HT1080 (cell line): ENCODE results near the gene RAPGEF3. TPM values are rescaled to one million over a fixed set of nuclear protein-coding genes. Genes with fewer than 3 reads are reported as not detected.
A peak's percentile ranks its signal among the peaks of the same experiment; 100 is the strongest.

Experiments
- DNase-seq: peaks from one replicate; pipeline ENCODE4 v3.0.0-alpha.2; 2015; ENCODE audit warnings: low read depth
- total RNA-seq: library from RNA; depleted of rRNA; stranded (reverse); fragments of >200 nt; shearing (Covaris generic); gene quantifications from 2 replicates; pipeline ENCODE4 v1.2.3, GENCODE V29; 2014

RAPGEF3 gene
- total RNA-seq, 1 experiment from 2014 or later = 3.7 TPM

DNA sequence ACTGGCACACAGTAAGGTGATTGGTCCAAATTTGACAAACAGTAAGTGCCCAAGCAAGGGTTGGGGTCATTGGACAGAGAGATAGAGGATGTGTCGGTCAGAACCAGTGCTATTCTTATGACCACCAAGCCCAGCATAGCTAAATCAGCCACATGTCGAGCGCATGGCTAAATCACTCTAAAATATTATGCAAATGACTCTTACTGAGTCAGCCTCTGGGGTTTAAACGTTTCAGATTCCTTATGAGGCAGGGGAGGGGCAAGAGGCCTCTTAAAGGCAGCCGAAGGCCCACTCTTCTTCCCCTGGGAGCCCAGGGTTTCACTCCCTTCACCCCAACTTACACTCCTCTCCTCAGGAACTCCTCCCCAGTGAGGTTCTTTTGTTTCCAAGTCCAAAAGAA is 32.8 kb downstream of the RAPGEF3 start:
- peak; percentile 17 for DNase-seq

DNA sequence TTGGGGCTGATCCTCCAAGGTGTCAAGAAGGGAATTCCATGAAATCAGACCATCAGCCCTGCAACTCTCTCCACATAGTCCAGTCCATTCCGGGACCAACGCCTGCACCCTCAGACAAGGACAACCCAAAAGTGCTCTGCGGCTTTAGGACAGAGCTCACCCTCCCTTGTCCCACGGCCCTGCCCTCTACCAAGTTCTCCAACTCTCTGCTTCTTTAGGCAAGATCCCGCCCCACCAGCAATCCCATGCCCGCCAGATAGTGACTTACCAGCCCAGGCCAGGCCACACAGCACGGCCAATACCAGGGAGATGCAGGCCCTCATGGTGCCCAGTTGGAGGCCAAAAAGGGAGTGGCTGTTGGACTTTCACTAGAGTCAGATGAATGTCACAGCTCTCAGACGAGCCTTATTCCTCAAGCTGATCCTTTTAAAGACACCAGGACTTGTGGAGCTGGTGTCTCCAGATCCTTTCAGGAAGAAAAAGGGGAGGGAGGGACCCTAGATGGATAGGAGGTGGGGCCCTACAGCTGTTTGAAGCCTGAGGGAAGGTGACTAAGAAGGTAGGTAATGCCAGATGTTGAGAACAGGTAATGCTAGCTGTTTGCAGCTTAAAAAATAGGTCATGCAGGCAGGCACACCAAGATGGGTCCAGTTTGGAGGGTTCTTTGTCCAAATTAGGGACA is 33.4 kb downstream of the RAPGEF3 start, which contains the start of gene ENDOU:
ENDOU (minus strand) TSS at position 400 of the 682 bp plus-strand sequence; CDS start at position 323, 77 bp downstream.
- DNase-seq = no peak

DNA sequence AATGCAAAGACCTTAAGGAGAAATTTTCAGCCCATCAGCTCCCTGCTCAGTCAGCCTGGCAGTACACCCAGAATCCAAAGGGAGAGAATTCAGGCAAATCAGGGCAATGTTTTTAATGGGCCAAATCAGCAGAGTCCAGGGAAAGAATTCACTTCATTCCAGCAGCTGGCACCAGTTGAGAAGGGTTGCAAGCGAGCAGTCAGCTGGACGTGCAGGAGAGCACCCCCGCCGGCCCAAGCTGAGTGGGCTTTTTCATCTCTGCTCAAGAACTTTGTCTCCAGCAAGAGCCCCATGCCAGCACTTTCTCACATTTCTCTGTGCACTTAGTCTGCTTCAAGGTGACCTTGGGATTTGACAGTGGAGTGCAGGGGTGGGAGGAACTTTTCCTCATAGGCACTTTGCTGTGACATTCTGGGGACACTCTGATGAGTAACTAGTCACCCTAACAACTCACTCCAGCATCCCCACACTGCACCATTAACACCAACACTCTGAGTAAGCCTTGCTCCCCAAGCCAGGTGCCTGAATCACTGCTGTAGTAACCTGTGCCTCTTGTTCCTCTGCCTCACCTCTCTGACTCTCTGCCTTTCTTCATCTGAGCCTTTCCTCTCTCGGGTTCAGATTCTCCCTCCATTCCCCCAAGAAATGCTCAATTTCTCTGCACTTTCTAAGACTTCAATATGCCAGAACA is 35.6 kb downstream of the RAPGEF3 start:
- no peak for DNase-seq

DNA sequence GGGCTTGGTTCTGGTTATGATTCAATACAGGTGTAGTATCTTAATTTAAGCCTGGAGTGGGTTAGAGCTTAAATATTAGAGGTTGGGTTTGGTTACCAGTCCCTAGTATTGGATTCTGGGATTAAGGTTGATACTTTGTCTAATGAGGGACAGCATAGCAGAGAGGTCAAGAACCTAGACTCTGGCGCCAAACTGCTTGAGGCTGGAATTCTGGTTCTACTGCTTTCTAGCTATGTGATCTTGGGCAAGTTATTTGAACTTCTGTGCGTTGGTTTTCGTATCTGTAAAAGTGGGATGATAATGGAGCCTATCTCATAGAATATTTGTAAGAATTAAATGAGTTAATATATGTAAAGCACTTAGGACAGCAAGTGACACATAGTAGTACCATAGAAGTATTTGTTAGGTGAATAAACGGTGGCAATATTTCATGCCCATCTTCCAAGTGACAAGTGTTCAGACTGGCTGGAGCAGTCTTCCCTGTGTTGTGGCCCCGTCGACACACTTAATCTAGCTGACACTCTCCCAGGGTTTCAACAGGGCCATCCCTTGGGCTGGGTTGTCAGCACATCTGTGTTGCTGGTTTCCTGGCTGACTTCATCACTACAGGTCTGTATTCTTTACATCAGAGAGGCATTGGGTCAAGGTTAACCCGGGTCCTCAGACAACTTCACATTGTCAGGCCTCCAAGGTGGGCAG is 36.4 kb downstream of the RAPGEF3 start:
- no peak for DNase-seq

DNA sequence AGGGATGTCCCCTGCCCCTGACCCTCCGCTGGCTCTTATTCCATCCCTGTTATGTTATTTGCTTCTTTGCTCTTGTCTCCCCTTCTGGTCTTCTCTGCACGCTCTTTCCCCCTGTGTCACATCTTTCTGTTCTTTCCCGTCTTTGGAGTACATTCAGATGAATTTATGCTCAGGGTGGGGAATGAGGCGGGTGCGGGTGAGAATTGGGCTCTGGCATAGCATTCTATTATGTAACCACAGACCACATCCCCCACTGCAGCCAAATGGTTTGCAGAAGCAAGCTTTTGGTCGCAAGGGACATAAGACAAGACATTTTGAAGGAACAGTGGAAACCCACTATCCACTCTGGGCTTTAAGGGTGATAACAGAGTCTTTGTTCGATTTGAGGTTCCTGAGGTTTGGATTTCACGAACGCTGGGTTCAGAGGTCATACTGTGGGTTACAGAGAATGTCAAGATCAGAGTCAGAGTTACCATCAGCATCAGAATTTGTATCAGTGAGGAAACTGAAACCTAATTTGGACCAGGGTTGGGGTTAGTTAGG is 37.2 kb downstream of the RAPGEF3 start:
- DNase-seq = no peak

DNA sequence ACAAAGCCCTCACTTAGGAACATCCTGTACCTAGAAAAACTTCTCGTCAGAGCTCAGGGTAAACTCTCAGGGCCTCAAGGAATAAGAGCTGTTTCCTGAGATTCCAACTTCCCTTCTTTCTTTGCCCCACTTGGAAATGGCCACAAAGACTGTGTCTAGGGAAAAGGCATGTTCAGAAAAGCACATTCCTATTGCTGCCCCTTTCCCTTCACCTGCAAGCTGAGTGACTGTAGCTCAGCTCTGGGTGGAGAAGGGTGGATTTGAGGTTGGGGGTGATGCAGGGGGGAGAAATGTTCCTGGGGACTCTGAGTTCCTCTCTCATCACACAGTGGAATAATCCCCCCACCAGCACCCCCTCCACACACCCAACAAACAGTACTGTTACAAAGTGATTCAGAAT is 40.1 kb downstream of the RAPGEF3 start:
- DNase-seq = no peak

DNA sequence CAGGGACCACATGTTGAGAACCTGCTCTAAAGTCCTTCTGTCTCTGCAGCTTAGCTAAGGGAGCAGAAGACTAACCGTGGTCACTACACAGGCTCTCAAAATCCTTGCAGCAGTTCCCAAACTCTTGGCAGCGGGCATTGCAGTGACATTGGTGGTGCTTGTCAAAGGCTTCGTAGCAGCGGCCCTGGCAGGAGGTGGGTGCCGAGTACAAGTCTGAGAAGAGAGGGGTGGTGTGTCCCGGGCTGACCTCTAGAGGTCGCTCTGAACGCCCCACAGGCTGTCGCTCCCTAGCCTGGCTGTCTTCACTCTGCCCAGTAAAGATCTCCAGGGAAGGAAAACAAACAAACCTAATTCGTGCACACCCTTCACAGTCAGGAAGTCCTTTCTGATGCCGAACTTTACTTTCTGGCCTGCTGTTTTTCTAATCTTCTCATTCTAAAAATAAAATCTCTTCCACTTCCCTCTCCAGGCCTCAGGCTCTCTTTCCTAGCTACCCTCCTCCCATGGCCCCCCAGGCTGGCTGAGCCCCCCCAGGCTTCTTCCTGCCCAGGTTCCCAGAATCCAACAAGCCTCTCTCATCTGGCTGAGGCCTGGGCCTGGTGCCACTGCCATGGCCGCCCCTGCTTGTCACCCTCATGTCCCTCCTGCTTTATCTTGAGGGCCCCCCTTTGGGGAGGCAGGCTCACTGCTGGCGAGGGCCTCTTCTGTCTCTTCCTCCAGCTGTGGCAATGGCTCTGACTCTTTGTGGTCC is 41.1 kb downstream of the RAPGEF3 start:
- peak; percentile 63 for DNase-seq

DNA sequence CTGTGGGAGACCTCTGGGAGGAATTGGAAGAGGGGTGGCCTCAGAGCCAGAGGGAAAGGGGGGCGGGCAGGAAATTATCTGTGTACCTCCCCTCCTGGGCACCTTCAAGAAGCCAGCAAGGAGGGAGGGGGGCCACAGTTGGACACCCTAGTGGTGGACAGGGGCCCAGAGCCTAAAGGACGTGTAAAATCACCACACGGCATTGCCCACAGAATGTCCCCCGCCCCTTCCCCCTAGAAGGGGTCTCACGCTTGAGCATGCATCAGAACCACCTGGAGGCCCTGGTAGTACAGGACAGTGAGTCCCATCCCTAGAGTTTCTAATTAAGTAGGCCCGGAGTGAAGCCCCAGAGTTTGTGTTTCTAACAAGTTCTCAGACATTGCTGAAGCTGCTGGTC is 41.6 kb downstream of the RAPGEF3 start:
- DNase-seq = no peak

DNA sequence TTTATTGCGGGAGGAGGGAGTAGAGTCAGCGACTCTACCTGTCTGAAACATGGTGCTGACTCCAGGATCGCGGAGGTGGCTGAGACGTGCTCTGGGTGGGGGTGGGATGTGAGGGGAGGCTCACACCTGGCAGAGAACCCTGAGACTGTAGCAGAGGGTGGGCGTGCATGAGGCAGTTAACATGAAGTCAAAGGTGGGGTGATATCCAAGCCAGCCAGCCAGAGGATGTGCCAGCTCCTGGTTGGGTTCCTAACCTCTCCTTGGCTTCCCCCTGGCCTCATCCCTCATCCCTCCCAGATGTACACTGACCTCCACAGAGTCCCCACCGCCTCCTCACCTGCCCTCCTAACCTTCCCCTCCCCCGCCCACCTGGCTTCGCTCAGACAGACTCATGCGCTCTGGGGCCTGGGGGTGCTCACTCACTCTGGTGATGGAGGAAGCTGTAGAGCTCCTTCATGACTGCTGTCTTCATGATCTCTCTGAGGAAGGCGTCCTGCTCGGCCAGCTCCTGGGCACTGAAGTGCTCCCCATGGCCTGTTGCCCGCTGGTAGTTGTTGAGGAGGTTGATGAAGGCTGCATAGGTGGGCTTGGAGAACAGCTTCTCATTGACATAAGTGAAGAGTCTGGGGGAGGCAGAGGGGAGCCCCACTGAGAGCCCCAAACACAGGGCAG is 42.7 kb downstream of the RAPGEF3 start:
- DNase-seq = no peak

DNA sequence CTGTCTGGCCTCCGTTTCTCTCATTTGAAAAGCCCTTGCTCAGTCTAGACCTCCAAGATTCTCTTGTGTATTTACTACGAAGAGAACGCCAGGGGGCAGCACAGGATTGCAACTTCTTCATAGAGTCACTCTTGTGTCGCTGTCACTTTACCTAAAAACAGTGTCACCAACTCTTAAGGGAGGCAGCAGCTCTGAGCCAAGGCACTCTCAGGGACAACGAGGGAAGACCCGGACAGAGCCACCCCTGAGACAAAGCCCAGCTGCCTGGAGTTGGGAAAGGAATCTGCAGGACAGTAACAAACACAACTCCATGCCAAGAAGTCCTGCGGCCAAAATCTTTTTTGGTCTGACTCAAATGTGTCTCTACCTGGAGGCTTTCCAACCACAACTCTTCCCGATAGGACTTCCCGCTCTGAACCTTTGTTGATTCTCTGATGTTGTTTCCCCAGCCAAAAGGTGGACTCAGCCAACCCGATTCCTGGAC is 43.2 kb downstream of the RAPGEF3 start:
- peak; percentile 51 for DNase-seq

DNA sequence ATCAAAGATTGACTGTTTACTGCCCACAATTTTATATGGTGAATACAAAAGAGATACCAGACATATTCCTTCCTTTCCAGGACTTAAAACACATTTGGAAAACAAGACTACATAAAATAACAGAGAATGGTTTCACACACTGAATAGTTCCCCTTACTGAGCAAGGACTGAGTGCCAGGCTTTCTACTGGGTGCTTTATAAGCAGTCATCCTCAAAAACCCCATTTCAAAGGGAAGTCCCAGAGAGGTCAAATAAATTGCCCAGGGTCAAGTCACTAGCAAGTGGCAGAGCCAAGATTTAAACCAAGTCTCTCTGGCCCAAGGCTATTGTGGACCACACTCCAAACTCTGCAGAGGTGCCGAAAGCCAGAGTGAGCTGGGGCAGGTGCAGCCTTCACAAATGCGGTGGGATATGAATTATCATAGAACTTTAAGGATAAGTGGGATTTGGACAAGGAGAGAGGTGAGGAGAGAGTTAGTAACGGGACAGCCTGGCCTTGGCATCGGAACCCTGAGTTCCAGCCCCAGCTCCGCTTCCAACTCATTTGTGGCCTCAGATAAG is 43.8 kb downstream of the RAPGEF3 start:
- no peak for DNase-seq

DNA sequence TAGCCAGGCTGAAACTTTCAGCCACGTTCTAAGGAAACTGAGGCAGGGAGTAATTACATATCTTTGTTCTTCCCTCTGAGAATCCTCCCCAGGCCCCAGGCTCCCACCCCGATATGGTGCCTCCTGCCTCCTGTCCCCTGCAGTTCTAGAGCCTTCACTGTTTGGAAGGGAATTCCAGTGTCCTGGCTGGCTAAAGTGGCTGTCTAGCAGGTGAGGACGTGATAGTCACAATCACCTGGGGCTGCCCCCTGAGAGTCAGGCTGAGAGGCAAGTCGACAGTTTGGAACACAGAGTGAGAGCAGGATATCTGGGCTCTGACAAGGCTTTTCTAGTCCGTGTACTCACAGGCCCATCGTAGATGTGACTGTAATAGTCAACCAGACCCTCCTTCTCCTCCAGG is 46.5 kb downstream of the RAPGEF3 start:
- no peak for DNase-seq

DNA sequence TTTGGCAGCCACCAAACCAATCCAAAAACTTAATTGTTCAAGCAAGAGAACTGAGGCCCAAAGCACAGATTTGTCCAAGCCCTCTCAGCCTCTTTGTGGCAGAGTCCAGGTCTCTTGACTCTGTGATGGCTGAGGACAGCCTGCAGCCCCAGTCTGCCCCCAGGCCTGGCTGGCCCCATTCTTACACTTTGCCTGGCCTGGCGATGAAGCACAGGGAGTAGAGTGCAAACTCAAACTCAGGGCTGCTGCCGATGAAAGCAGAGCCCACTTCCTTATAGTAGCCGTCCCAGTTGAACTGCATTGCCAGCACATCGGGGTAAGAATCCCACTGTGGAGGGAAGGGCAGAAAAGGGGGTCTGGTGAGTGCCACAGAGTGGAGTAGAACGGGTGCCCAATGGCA is 47.2 kb downstream of the RAPGEF3 start:
- no peak for DNase-seq

DNA sequence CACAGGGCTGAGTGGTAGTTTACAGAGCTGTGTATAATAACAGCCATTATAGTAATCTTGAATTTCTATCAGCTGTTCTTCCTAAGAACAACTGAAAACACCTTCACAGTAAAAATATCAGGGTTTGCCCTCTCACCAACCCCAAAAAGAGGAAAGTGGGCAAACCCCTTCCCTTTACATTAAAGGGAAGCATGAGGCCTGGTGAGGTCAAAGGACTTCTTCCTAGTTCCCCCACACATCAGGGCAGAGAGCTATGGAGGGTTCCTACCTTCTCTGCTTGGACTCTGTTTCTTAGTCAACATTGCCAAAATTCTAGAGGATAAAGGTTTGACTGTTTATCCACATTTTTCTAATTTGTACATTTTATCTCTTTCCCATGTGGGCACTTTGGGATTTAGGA is 48.4 kb downstream of the RAPGEF3 start:
- DNase-seq = no peak

DNA sequence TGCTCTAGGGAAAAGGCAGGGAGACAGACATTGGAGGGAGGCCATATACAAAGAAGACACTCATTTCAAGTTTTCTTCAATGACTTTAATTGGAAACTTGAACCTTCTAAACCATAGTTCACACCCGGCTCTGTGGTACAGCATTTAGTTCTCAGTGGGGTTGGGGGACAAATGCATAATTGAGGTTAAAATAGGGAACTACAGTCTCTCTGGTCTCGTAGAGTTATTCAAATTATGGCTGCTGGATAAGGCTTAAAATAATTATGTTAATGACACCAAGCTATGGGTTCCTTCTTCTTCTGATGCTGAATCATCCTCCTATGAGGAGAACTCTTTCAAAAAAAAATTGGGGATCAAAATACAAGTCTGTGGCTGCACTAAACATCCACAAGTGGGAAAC is 49.0 kb downstream of the RAPGEF3 start:
- DNase-seq = no peak

DNA sequence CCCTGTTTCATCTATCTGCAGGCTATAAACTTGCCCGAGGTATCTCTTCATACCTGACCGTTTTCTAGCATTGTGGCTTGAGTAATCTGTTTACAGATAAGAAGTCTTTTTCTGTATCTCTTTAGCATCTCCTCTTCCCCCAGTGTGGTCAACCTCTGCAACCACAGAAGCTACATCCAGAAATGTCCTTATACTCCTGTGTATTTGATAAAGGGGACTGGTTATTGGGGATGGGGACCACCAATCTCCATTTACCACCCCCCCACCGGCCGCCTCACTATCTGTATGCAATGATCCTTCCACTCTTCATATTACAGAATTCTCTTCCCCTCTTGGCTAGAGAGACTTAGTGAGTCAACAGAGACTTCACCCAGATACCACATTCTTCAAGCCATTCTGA is 49.4 kb downstream of the RAPGEF3 start:
- no peak for DNase-seq

DNA sequence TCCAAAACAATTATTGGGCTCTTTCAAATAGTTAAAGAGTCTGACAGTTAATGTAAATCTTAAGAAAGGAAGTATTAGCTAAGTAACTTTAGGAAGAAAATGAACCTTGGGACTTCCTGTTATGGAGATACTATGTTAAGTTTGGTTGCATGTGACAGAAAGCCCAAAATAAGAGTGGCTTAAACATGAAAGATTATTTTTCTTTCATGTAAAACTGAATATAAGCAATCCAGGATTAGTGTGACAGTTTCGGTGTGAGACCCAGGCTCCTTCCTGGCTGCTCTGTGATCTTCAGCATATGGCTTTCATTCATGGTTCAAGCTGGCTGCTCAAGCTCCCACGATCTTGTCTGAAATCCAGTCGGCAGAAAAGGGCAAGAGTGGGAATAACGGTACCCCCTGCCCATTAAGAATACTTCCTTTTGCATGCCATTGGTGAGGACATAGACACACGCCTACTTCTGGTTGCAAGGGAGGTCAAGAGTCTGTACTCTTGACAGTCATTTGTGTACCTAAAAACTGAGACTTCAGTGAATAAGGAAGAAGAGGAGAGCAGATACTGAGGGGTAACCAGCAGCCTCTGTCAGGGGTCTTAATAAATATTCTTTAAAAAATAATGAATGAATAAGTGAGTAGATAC is 50.7 kb downstream of the RAPGEF3 start:
- DNase-seq = no peak

DNA sequence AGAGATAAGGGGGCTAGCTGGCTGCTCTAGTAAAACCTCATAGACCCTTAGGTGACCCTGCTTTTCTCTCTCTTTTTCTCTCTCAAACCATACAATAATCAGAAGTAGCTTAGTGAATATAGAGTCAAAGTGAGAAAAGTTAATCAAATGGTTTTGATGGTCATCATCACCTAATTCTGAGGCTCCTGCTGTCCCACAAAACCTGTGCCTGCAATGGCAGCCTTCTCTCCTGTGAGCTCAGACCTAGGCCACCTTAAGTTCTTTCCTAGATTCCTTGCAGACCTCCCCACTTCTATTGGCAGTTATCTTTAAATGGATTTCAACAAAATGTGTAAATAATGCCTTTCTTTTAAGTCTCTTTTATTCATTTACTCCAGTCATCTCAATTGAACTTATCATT is 51.3 kb downstream of the RAPGEF3 start:
- no peak for DNase-seq

DNA sequence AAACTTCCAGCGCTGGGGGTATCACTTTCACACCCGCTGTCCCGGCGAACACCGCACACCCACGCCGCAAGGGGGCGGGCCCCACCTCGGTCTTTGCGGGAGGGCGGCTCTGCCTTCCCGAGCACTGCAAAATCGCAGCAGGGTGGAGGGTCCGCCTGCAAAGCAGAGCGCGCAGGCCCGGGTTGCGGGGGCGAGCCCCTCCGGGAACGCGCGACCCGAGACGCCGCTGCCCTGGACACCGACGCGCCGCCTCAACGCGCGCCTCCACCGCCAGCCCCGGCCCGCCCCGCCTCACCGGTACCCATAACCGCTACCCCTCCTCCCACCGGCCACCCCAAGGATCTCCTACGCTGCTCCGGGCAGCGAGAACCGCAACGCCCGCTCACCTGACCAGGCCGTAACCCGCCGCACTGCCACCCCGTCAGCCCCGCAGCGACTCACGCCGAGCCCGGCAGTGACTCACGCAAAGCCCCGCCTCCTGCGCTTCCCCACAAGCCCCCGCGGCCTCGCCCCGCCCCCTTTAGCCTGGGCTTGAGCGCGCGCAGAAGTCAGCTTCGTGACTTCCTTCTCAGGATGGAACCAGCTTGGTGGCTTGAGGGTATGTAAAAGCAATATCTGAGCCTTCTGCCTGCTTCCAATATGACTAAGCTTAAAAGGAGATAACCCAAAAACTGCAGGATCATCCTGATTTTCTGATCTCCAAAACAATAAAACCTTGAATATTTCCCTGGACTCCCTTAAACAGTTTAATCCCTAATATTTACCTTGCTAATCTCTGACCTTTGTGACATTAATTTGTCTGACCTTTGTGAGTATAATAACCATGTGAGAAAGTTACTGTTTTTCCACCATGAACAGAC is 52.9 kb downstream of the RAPGEF3 start, which contains the start of gene RPAP3:
RPAP3 (minus strand) TSS at position 465 of the 860 bp plus-strand sequence. CDS start 3,190 bp downstream, outside the sequence.
- peak; percentile 81 for DNase-seq
